Measurements from ENCODE around the gene PER1. TPM values are rescaled to one million over a fixed set of nuclear protein-coding genes. Genes with fewer than 3 reads are reported as not detected.
A peak's percentile ranks its signal among the peaks of the same experiment; 100 is the strongest.

Gene PER1
- total and polyA plus RNA-seq, 2 of the 8 experiments (the other 6 are each of a cell fraction or from before 2014, with no cell fraction given): 9.6 to 38.0 TPM

DNA sequence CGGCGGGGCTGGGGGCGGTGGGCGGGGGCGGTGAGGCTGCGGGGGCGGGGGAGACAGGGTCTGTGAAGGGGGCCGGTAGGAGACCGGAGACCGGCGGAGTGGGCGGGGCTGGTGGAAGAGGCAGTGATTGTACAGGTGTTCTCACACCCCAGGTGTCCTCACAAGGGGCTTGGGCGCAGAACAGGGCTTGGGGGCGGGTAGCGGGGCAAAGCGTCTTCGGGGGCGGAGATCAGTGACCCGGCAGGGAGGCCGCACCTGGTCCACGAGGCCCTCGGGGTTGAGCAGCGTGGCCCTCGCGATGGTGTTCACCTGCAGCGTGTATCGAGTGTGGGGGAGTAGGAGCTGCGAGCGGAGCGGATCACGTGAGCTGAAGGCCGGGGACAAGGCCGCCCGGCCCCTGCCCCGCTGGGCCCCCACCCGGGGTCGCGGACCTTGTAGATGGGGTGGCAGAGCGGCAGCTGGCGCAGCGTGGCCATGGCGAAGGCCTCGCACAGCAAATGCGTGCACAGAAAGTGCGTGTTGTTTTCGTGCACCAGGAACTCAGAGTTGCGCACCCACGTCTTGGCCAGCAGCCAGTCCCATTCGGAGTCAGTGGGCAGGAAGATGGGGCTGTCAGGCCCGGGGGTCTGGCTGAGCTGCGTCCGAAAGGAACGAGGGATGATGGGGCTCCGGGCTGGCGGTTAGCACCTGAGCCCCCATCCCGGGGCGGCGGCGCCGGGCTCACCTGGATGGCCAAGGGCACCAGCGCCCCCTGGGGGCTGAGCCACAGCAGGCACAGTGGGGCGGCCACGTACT is 42.3 kb downstream of the PER1 start:
- Histone ChIP-seq H3K23ac (ENCODE audit: insufficient read length) (no peak overlapping the region), H2BK120ac (replicated peaks; ENCODE audit: low read depth, low read length) (no peak overlapping the region), H3K36me3 (ENCODE audit: control insufficient read depth in 2 of 4, insufficient read depth in 4 of 4, low read length in 3 of 4) (no peaks in the 10 kb centered on the region), H3K4me3 (ENCODE audit: extremely low read depth in 1 of 4, insufficient read depth in 2 of 4, low read depth in 3 of 4, low read length in 4 of 4) (peak overlapping the region; percentile 39 to 69 (median 67)), H2BK20ac (ENCODE audit: low read length) (no peak overlapping the region), H3K4me1 (replicated peaks in 1 of 4; ENCODE audit: control insufficient read depth in 3 of 4, insufficient read depth in 4 of 4, low read length in 3 of 4) (peaks cover 0 to 13% (median 3%) of the 10 kb centered on the region in 4 experiments; a peak in 5 of 7 replicates), H3K27me3 (replicated peaks in 1 of 4; ENCODE audit: control insufficient read depth in 3 of 4, extremely low read depth in 1 of 4, insufficient read depth in 3 of 4, low read length in 3 of 4) (peaks cover 3 to 47% (median 35%) of the 10 kb centered on the region in 4 experiments), H3K56ac (replicated peaks; ENCODE audit: insufficient read length, low read depth, low read length) (no peak overlapping the region), H4K8ac (ENCODE audit: extremely low read depth, insufficient read depth, low read length) (no peak overlapping the region), H4K91ac (replicated peaks; ENCODE audit: insufficient read length, low read length) (no peak overlapping the region), H4K20me1 (replicated peaks in 1 of 2; ENCODE audit: control insufficient read depth in 1 of 2, insufficient read depth in 2 of 2, low read length in 2 of 2) (peaks cover 0 to 3% of the 10 kb centered on the region in 2 experiments), H3K18ac (ENCODE audit: extremely low read depth, low read length) (peak overlapping the region; percentile 17), H3K14ac (ENCODE audit: insufficient read length) (no peak overlapping the region), H3K27ac (ENCODE audit: low read depth, low read length) (no peak overlapping the region), H2BK15ac (ENCODE audit: low read length) (0 out of 2 replicates have a peak overlapping the region, but pooled peaks have one; percentile 1), H3K23me2 (ENCODE audit: low read depth, low read length) (peaks cover 5% of the 10 kb centered on the region; the same call in 1 of the 2 replicates), H3K9me3 (ENCODE audit: insufficient read depth in 2 of 2, low read depth in 1 of 2, low read length in 1 of 2) (no peaks in the 10 kb centered on the region), H4K5ac (ENCODE audit: insufficient read length, low read depth, low read length) (peak overlapping the region; percentile 15), H3K79me1 (ENCODE audit: low read depth, low read length) (no peaks in the 10 kb centered on the region), H3K4ac (replicated peaks; ENCODE audit: insufficient read length, low read depth, low read length) (peak overlapping the region; percentile 90), H2AK5ac (ENCODE audit: low read depth, low read length) (no peak overlapping the region), H3K4me2 (ENCODE audit: insufficient read depth in 1 of 2, low read depth in 2 of 2, low read length in 2 of 2) (peak overlapping the region; percentile 70 to 95), H2BK12ac (ENCODE audit: low read depth, low read length) (peak overlapping the region; percentile 45; the same call in 1 of the 2 replicates), H3K9ac (replicated peaks in 1 of 4; ENCODE audit: extremely low read depth in 1 of 4, low read depth in 3 of 4, low read length in 3 of 4) (0 out of 7 replicates have a peak overlapping the region, but pooled peaks of 1 of the 4 experiments have one; percentile 23), H3K79me2 (ENCODE audit: control insufficient read depth in 1 of 2, insufficient read depth in 2 of 2, low read length in 2 of 2) (no peaks in the 10 kb centered on the region), H2AFZ (ENCODE audit: low read length) (peak overlapping the region; percentile 66; the same call in 1 of the 2 replicates), H2BK5ac (ENCODE audit: low read depth, low read length) (no peak overlapping the region)
- ChIA-PET CTCF (ENCODE audit: partially characterized antibody) (interaction anchor here (0.5 to 23.3 kb wide), 17 partner anchors 9 to 325 kb away, joined by 3 to 501 read pairs (median 5); partner anchors contain the start of genes ALOX12B and ALOXE3), POLR2A (ENCODE audit: partially characterized antibody) (interaction anchor here (1.0 to 3.0 kb wide), 9 partner anchors 19 to 422 kb away, joined by 3 to 13 read pairs (median 4); partner anchors contain the start of gene WRAP53)
- 1% methylated on average over 24 of the region's 63 CpGs; no CpG with 5 or more reads in 1 of the 2 experiments for WGBS, 2 experiments (ENCODE audit: extremely low coverage in 1 of 2, insufficient coverage in 1 of 2, insufficient read length in 1 of 2, insufficient replicate concordance in 2 of 2, low coverage in 1 of 2, low lambda C conversion rate in 2 of 2, missing lambda C conversion rate in 1 of 2)
- no peak for FAIRE-seq
- DNase-seq (ENCODE audit: low read depth in 1 of 2, low spot score in 2 of 2): peak in 1 of 2 experiments; percentile 92
- TF ChIP-seq ATF2 (IDR thresholded peaks at IDR 0.05; ENCODE audit: low read length): no peak
- no peak for TF ChIP-seq CHD2 (IDR thresholded peaks at IDR 0.05; ENCODE audit: low read length)
- no peak for TF ChIP-seq POLR2A (IDR thresholded peaks at IDR 0.05; ENCODE audit: control extremely low read depth in 1 of 2, low read depth in 2 of 2, low read length in 2 of 2)
- no peak for TF ChIP-seq CBX8 (IDR thresholded peaks at IDR 0.05; ENCODE audit: borderline replicate concordance, low read depth, low read length)
- TF ChIP-seq JUND (IDR thresholded peaks at IDR 0.05; ENCODE audit: low read length): no peak
- no peak; the same call in 1 of the 2 replicates for TF ChIP-seq TBP (IDR thresholded peaks at IDR 0.05; ENCODE audit: low read depth, low read length)
- no peak for TF ChIP-seq HDAC6 (IDR thresholded peaks at IDR 0.05; ENCODE audit: low read depth, low read length)
- TF ChIP-seq RBBP5 (IDR thresholded peaks at IDR 0.05; ENCODE audit: borderline replicate concordance, low read depth, low read length): no peak; the same call in 1 of the 2 replicates
- TF ChIP-seq HDAC2 (IDR thresholded peaks at IDR 0.05; ENCODE audit: borderline replicate concordance in 1 of 2, low read depth in 2 of 2, low read length in 2 of 2): peak in 1 of 2 experiments; percentile 50; a peak in 2 of 4 replicates

Measured in H1 (cell line).